GM18505 (cell line): ENCODE measurements around the gene ANAPC13.

ENCODE experiments used
- ATAC-seq: cut with Tn5 transposase; IDR thresholded peaks from one replicate; pipeline ENCODE4 v1.9.1; 2021; ENCODE audit not compliant: unreplicated experiment
- POLR2A ChIP-seq: IDR thresholded peaks from 4 replicates; pipeline ENCODE4 v1.6.1; 2011; ENCODE audit warnings: borderline replicate concordance; ENCODE audit not compliant: insufficient read depth, insufficient read length; ENCODE audit errors: extremely low read depth

ANAPC13 gene

GRCh38 chr3:134472831-134473230 is 13.0 kb downstream of the ANAPC13 start:
- ATAC-seq: no peak
- TF ChIP-seq POLR2A: no peak

GRCh38 chr3:134471521-134472193 is 14.1 kb downstream of the ANAPC13 start:
- no peak for ATAC-seq
- TF ChIP-seq POLR2A: no peak

- ATAC-seq: no peak
- no peak for TF ChIP-seq POLR2A
Observed at GRCh38 chr3:134468519-134468918, 17.3 kb downstream of the ANAPC13 start.

- no peak for ATAC-seq
- no peak for TF ChIP-seq POLR2A
Observed at GRCh38 chr3:134466331-134466730, 19.5 kb downstream of the ANAPC13 start.

- TF ChIP-seq POLR2A: no peak
- ATAC-seq: no peak
Observed at GRCh38 chr3:134464689-134465365, 21.0 kb downstream of the ANAPC13 start.

GRCh38 chr3:134464064-134464688 is 21.6 kb downstream of the ANAPC13 start:
- no peak for TF ChIP-seq POLR2A
- ATAC-seq: no peak

- no peak for ATAC-seq
- no peak for TF ChIP-seq POLR2A
Observed at GRCh38 chr3:134463676-134464063, 22.1 kb downstream of the ANAPC13 start.

- TF ChIP-seq POLR2A: no peak
- ATAC-seq: no peak
Observed at GRCh38 chr3:134462331-134462941, 23.3 kb downstream of the ANAPC13 start.

GRCh38 chr3:134460965-134461364 is 24.8 kb downstream of the ANAPC13 start:
- TF ChIP-seq POLR2A: no peak
- no peak for ATAC-seq

- ATAC-seq: no peak
- TF ChIP-seq POLR2A: no peak
Observed at GRCh38 chr3:134459562-134459961, 26.2 kb downstream of the ANAPC13 start.

GRCh38 chr3:134458406-134458945 is 27.3 kb downstream of the ANAPC13 start:
- ATAC-seq: no peak

GRCh38 chr3:134457376-134458074 is 28.3 kb downstream of the ANAPC13 start:
- no peak for ATAC-seq
- TF ChIP-seq POLR2A: no peak

More at GRCh38 chr3:134458406-134458945, 27.3 kb downstream of the ANAPC13 start:
- no peak for TF ChIP-seq POLR2A

- TF ChIP-seq POLR2A: no peak
- ATAC-seq: no peak
Observed at GRCh38 chr3:134453631-134454030, 32.2 kb downstream of the ANAPC13 start.
